ENCODE results near the gene SMO. TPM values are rescaled to one million over a fixed set of nuclear protein-coding genes. Genes with fewer than 3 reads are reported as not detected.

The SMO gene
- total and polyA plus RNA-seq, 4 donors = 0.87 to 19.3 (median 3.6) TPM

- Histone ChIP-seq H3K4me1 (ENCODE audit: control insufficient read depth in 5 of 5, insufficient read depth in 5 of 5, low read length in 5 of 5) (no peaks in the 10 kb centered on the region), H3K9me3 (ENCODE audit: control insufficient read depth in 4 of 4, insufficient read depth in 3 of 4, low read length in 3 of 4) (no peaks in the 10 kb centered on the region), H3K4me3 (no peak overlapping the region), H3K9ac (ENCODE audit: insufficient read depth in 1 of 2, low read length in 2 of 2) (no peak overlapping the region), H3K36me3 (ENCODE audit: control insufficient read depth in 4 of 4, insufficient read depth in 4 of 4, low read length in 4 of 4) (peaks cover 0 to 46% (median 22%) of the 10 kb centered on the region in 4 donors), H3K27ac (ENCODE audit: low read depth in 1 of 2, low read length in 1 of 2) (no peak overlapping the region), H3K27me3 (ENCODE audit: control insufficient read depth in 3 of 3, insufficient read depth in 3 of 3, low read length in 2 of 3) (no peaks in the 10 kb centered on the region)
- ATAC-seq (ENCODE audit: insufficient read depth, low FRiP score) = no peak
- DNase-seq = no peak
- WGBS, 2 donors = 87 to 88% methylated on average over 17 to 18 of the region's 18 CpGs
- TF ChIP-seq CTCF (IDR thresholded peaks at IDR 0.05; ENCODE audit: control extremely low read depth, extremely low read depth) = no peak
These were observed 17.8 kb downstream of the SMO start for GRCh38 chr7:129205987-129206785.

- DNase-seq (no peak), ATAC-seq (ENCODE audit: insufficient read depth, low FRiP score) (no peak)
- no peaks in the 10 kb centered on the region for H3K9me3 ChIP-seq (ENCODE audit: control insufficient read depth in 4 of 4, insufficient read depth in 3 of 4, low read length in 3 of 4)
- WGBS, 2 donors = 77 to 93% methylated on average over 9 of the region's 9 CpGs
- H3K9ac ChIP-seq (ENCODE audit: insufficient read depth in 1 of 2, low read length in 2 of 2) = no peak overlapping the region
- H3K27ac ChIP-seq (ENCODE audit: low read depth in 1 of 2, low read length in 1 of 2) = no peak overlapping the region
- peaks cover 0 to 47% (median 17%) of the 10 kb centered on the region in 4 donors for H3K36me3 ChIP-seq (ENCODE audit: control insufficient read depth in 4 of 4, insufficient read depth in 4 of 4, low read length in 4 of 4)
- TF ChIP-seq CTCF (IDR thresholded peaks at IDR 0.05; ENCODE audit: control extremely low read depth, extremely low read depth) = no peak
- no peaks in the 10 kb centered on the region for H3K27me3 ChIP-seq (ENCODE audit: control insufficient read depth in 3 of 3, insufficient read depth in 3 of 3, low read length in 2 of 3)
- no peaks in the 10 kb centered on the region for H3K4me1 ChIP-seq (ENCODE audit: control insufficient read depth in 5 of 5, insufficient read depth in 5 of 5, low read length in 5 of 5)
- H3K4me3 ChIP-seq = no peak overlapping the region
These were observed 20.2 kb downstream of the SMO start for GRCh38 chr7:129208667-129209066.

- Histone ChIP-seq H3K9me3 (ENCODE audit: control insufficient read depth in 4 of 4, insufficient read depth in 3 of 4, low read length in 3 of 4) (no peaks in the 10 kb centered on the region), H3K4me3 (no peak overlapping the region), H3K27ac (ENCODE audit: low read depth in 1 of 2, low read length in 1 of 2) (no peak overlapping the region), H3K9ac (ENCODE audit: insufficient read depth in 1 of 2, low read length in 2 of 2) (no peak overlapping the region), H3K36me3 (ENCODE audit: control insufficient read depth in 4 of 4, insufficient read depth in 4 of 4, low read length in 4 of 4) (peaks cover 0 to 47% (median 16%) of the 10 kb centered on the region in 4 donors), H3K27me3 (ENCODE audit: control insufficient read depth in 3 of 3, insufficient read depth in 3 of 3, low read length in 2 of 3) (no peaks in the 10 kb centered on the region), H3K4me1 (ENCODE audit: control insufficient read depth in 5 of 5, insufficient read depth in 5 of 5, low read length in 5 of 5) (no peaks in the 10 kb centered on the region)
- DNase-seq (no peak), ATAC-seq (ENCODE audit: insufficient read depth, low FRiP score) (no peak)
- TF ChIP-seq CTCF (IDR thresholded peaks at IDR 0.05; ENCODE audit: control extremely low read depth, extremely low read depth) = no peak
- WGBS, 2 donors = 82 to 92% methylated on average over 15 of the region's 15 CpGs
These were observed 20.9 kb downstream of the SMO start for GRCh38 chr7:129209067-129209926.
